ENCODE results near the gene MYH13.

- TF ChIP-seq, protein P1, sequence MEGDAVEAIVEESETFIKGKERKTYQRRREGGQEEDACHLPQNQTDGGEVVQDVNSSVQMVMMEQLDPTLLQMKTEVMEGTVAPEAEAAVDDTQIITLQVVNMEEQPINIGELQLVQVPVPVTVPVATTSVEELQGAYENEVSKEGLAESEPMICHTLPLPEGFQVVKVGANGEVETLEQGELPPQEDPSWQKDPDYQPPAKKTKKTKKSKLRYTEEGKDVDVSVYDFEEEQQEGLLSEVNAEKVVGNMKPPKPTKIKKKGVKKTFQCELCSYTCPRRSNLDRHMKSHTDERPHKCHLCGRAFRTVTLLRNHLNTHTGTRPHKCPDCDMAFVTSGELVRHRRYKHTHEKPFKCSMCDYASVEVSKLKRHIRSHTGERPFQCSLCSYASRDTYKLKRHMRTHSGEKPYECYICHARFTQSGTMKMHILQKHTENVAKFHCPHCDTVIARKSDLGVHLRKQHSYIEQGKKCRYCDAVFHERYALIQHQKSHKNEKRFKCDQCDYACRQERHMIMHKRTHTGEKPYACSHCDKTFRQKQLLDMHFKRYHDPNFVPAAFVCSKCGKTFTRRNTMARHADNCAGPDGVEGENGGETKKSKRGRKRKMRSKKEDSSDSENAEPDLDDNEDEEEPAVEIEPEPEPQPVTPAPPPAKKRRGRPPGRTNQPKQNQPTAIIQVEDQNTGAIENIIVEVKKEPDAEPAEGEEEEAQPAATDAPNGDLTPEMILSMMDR (IDR thresholded peaks at IDR 0.05) = no peak
- TF ChIP-seq ZNF281 (CRISPR knock-in tag; IDR thresholded peaks at IDR 0.05) (no peak), ZBTB21 (CRISPR knock-in tag; IDR thresholded peaks at IDR 0.05; ENCODE audit: borderline replicate concordance) (no peak), RELA (CRISPR knock-in tag; IDR thresholded peaks at IDR 0.05; ENCODE audit: borderline replicate concordance) (no peak), USF1 (CRISPR knock-in tag; IDR thresholded peaks at IDR 0.05) (no peak), TP53 (CRISPR knock-in tag; IDR thresholded peaks at IDR 0.05) (no peak)
- TF ChIP-seq, protein P2, sequence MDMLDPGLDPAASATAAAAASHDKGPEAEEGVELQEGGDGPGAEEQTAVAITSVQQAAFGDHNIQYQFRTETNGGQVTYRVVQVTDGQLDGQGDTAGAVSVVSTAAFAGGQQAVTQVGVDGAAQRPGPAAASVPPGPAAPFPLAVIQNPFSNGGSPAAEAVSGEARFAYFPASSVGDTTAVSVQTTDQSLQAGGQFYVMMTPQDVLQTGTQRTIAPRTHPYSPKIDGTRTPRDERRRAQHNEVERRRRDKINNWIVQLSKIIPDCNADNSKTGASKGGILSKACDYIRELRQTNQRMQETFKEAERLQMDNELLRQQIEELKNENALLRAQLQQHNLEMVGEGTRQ (CRISPR knock-in tag; IDR thresholded peaks at IDR 0.05) = no peak
Measured at GRCh38 chr17:10313037-10313672, 59.7 kb downstream of the MYH13 start.
